Astrocyte (in vitro differentiated cells and primary cell): ENCODE data around the gene PHLDA2. TPM values are rescaled to one million over a fixed set of nuclear protein-coding genes. Genes with fewer than 3 reads are reported as not detected.

ENCODE experiments used
- DNase-seq: peaks from one replicate; pipeline ENCODE4 v3.0.0-alpha.2; 2010; ENCODE audit warnings: low read depth
- FAIRE-seq: peaks from 2 replicates; lab custom pipeline; 2011; peaks lifted over from hg19 to GRCh38; lab: Jason Lieb, UNC
- H2AFZ ChIP-seq: 2 replicates; pipeline ENCODE4 v1.6.0; 2012; ENCODE audit warnings: low read depth, low read length, inconsistent platforms
- H3K27ac ChIP-seq: 2 replicates; pipeline ENCODE4 v1.5.1; 2011; ENCODE audit warnings: low read depth, low read length, inconsistent platforms
- H3K27me3 ChIP-seq: 2 replicates; pipeline ENCODE4 v1.6.0; 2011; ENCODE audit warnings: low read length, inconsistent platforms; ENCODE audit not compliant: insufficient read depth
- H3K36me3 ChIP-seq: 2 replicates; pipeline ENCODE4 v1.5.1; 2011; ENCODE audit warnings: low read length, inconsistent platforms; ENCODE audit not compliant: insufficient read depth
- H3K4me1 ChIP-seq: 2 replicates; pipeline ENCODE4 v1.5.1; 2011; ENCODE audit warnings: low read length, inconsistent platforms; ENCODE audit not compliant: insufficient read depth
- H3K4me2 ChIP-seq: 2 replicates; pipeline ENCODE4 v1.6.0; 2012; ENCODE audit warnings: low read length, inconsistent platforms
- H3K4me3 ChIP-seq: 2 replicates; pipeline ENCODE4 v1.5.1; 2011; ENCODE audit warnings: low read depth, mild to moderate bottlenecking, low read length, inconsistent platforms; ENCODE audit not compliant: insufficient read depth
- H3K79me2 ChIP-seq: 2 replicates; pipeline ENCODE4 v1.6.0; 2012; ENCODE audit warnings: mild to moderate bottlenecking, low read length, inconsistent platforms; ENCODE audit not compliant: insufficient read depth
- H3K9ac ChIP-seq: 2 replicates; pipeline ENCODE4 v1.6.0; 2012; ENCODE audit warnings: mild to moderate bottlenecking, low read length, inconsistent platforms
- H3K9me3 ChIP-seq: 2 replicates; pipeline ENCODE4 v1.5.1; 2012; ENCODE audit warnings: low read depth, mild to moderate bottlenecking, low read length, inconsistent platforms; ENCODE audit not compliant: insufficient read depth
- H4K20me1 ChIP-seq: 2 replicates; pipeline ENCODE4 v1.6.0; 2012; ENCODE audit warnings: low read length, inconsistent platforms; ENCODE audit not compliant: insufficient read depth
- H3K27ac Mint-ChIP-seq: one replicate; pipeline ENCODE4 v1.8.0; 2021; ENCODE audit warnings: mild to moderate bottlenecking, mixed read lengths; ENCODE audit not compliant: unreplicated experiment
- H3K27me3 Mint-ChIP-seq: one replicate; pipeline ENCODE4 v1.8.0; 2021; ENCODE audit warnings: low read depth, mixed read lengths; ENCODE audit not compliant: unreplicated experiment
- H3K36me3 Mint-ChIP-seq: one replicate; pipeline ENCODE4 v1.8.0; 2021; ENCODE audit warnings: low read depth, mixed read lengths; ENCODE audit not compliant: unreplicated experiment
- H3K4me1 Mint-ChIP-seq: one replicate; pipeline ENCODE4 v1.8.0; 2021; ENCODE audit warnings: low read depth, mixed read lengths; ENCODE audit not compliant: unreplicated experiment
- H3K4me3 Mint-ChIP-seq: one replicate; pipeline ENCODE4 v1.8.0; 2021; ENCODE audit warnings: mild to moderate bottlenecking, moderate library complexity, mixed read lengths; ENCODE audit not compliant: unreplicated experiment
- H3K9me3 Mint-ChIP-seq: one replicate; pipeline ENCODE4 v1.8.0; 2021; ENCODE audit warnings: mild to moderate bottlenecking, mixed read lengths; ENCODE audit not compliant: unreplicated experiment
- CTCF ChIP-seq: IDR thresholded peaks from 2 replicates; pipeline ENCODE4 v1.5.1; 2011; ENCODE audit warnings: low read depth, mild to moderate bottlenecking, inconsistent platforms, low read length, moderate library complexity; ENCODE audit not compliant: insufficient read depth
- EZH2 ChIP-seq: IDR thresholded peaks from 2 replicates; pipeline ENCODE4 v1.6.1; 2012; ENCODE audit warnings: mild to moderate bottlenecking, low read length, inconsistent platforms; ENCODE audit not compliant: insufficient read depth
- total RNA-seq: library from RNA; stranded (reverse); gene quantifications from 2 replicates; pipeline ENCODE4 v1.2.1, GENCODE V29; 2021

PHLDA2 gene
- total RNA-seq, 1 donor from 2014 or later = 78.8 TPM

DNA sequence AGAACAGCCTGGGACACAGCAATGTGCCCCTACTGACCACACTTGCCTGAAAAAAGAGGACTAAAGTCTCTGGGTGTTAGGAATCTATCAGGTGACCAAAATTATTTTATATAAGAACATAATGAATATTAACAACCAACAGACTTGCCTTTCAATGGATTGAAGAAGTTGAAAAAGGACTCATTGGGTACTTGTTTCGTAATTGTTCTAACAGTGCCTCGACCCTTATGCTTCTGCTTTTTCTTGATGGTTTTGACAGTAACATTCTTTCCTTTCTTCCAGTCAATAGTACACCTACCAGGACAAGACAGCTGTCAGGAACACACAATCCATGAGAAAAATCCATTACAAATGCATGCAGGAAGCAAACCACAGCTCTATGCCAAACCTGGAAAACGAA lies 29.0 kb upstream of the PHLDA2 start:
- peaks cover 62% of the 10 kb centered on the region for H3K79me2 ChIP-seq
- Mint-ChIP-seq H3K36me3 (peaks cover 33% of the 10 kb centered on the region), H3K4me1 (peaks cover 33% of the 10 kb centered on the region), H3K27ac (no peak overlapping the region), H3K9me3 (peaks cover 3% of the 10 kb centered on the region), H3K27me3 (no peaks in the 10 kb centered on the region), H3K4me3 (no peak overlapping the region)
- peaks cover 61% of the 10 kb centered on the region for H3K36me3 ChIP-seq
- no peak overlapping the region for H3K4me2 ChIP-seq
- H4K20me1 ChIP-seq = peaks cover 37% of the 10 kb centered on the region
- H3K4me1 ChIP-seq = peaks cover 16% of the 10 kb centered on the region
- DNase-seq = no peak
- no peak overlapping the region for H2AFZ ChIP-seq
- H3K4me3 ChIP-seq = no peak overlapping the region
- no peak overlapping the region for H3K9ac ChIP-seq
- H3K9me3 ChIP-seq = no peaks in the 10 kb centered on the region
- no peak for FAIRE-seq
- no peak overlapping the region for H3K27ac ChIP-seq
- H3K27me3 ChIP-seq = no peaks in the 10 kb centered on the region
- TF ChIP-seq EZH2 (no peak), CTCF (no peak)

DNA sequence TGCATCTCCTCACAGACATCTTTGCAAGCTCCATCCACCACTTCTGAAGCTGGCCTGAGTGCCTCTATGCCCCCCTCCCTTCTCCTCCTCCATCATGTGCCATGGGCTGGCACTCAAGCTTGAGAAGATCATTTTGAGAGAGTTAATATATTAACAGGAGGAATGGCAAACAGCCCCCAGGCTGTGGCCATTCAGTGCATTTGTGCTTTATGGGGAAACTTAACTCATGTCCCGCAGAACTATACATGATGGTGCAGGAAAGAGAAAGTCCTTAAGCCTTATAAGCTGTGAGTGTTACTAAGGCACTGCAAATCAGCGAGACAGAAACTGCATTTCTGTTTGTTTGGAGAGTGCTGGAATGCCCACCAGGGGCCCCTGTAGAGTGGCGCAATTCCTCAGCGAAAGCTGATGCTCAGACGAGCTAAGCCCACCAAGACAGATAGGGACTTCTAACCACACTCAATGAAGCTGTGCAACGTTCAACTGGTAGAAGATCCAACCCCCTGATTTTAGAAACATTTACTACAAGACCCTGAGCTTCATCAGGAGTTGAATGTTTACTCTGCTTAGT lies 26.8 kb upstream of the PHLDA2 start:
- H2AFZ ChIP-seq = no peak overlapping the region
- no peaks in the 10 kb centered on the region for H3K27me3 Mint-ChIP-seq
- peaks cover 55% of the 10 kb centered on the region for H3K36me3 ChIP-seq
- no peak overlapping the region for H3K4me3 Mint-ChIP-seq
- H3K9me3 ChIP-seq = no peaks in the 10 kb centered on the region
- DNase-seq (no peak), FAIRE-seq (no peak)
- no peak for TF ChIP-seq EZH2
- TF ChIP-seq CTCF = no peak
- H3K27me3 ChIP-seq = no peaks in the 10 kb centered on the region
- no peak overlapping the region for H3K4me3 ChIP-seq
- H3K4me1 Mint-ChIP-seq = peaks cover 55% of the 10 kb centered on the region
- no peak overlapping the region for H3K4me2 ChIP-seq
- H3K79me2 ChIP-seq = peaks cover 43% of the 10 kb centered on the region
- H4K20me1 ChIP-seq = peaks cover 22% of the 10 kb centered on the region
- H3K9ac ChIP-seq = no peak overlapping the region
- peaks cover 22% of the 10 kb centered on the region for H3K36me3 Mint-ChIP-seq
- peaks cover under 1% of the 10 kb centered on the region for H3K9me3 Mint-ChIP-seq
- H3K27ac ChIP-seq = no peak overlapping the region
- peaks cover 38% of the 10 kb centered on the region for H3K4me1 ChIP-seq
- H3K27ac Mint-ChIP-seq = no peak overlapping the region

DNA sequence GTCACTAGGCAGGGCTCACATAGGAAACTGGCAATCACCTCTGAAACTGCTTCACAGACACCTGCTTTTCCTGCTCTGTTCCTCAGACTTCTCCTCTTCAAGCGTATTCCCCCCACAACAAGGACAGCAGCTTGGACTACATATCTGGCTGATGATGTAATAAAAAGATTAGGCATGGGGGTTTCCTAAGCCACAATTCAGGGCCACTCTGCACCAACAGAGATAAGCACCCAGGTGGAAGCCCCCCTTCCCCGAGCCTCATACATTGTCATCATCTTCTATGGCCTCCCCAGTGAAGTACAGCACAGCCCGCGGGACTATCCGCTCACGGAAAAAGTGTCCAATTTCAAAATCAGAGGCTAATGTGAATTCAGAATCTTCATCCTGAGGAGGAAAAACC lies 25.0 kb upstream of the PHLDA2 start:
- peak overlapping the region; percentile 3 for H3K27ac ChIP-seq
- FAIRE-seq = no peak
- H3K36me3 Mint-ChIP-seq = peaks cover 23% of the 10 kb centered on the region

More for the DNA sequence above, 25.0 kb upstream of the PHLDA2 start:
- Mint-ChIP-seq H3K4me3 (peak overlapping the region; percentile 16), H3K9me3 (no peaks in the 10 kb centered on the region), H3K4me1 (peaks cover 63% of the 10 kb centered on the region), H3K27me3 (no peaks in the 10 kb centered on the region), H3K27ac (no peak overlapping the region)
- no peak for DNase-seq
- Histone ChIP-seq H3K79me2 (peaks cover 43% of the 10 kb centered on the region), H3K4me3 (no peak overlapping the region), H2AFZ (no peak overlapping the region), H3K4me1 (peaks cover 44% of the 10 kb centered on the region), H3K27me3 (no peaks in the 10 kb centered on the region), H3K36me3 (peaks cover 62% of the 10 kb centered on the region), H3K9ac (no peak overlapping the region), H3K4me2 (peak overlapping the region; percentile 2), H4K20me1 (peaks cover 12% of the 10 kb centered on the region), H3K9me3 (no peaks in the 10 kb centered on the region)
- TF ChIP-seq EZH2 = no peak
- TF ChIP-seq CTCF = no peak
